Thyroid gland (tissue), 4 donors: ENCODE results near the gene ADGRB3. TPM values are rescaled to one million over a fixed set of nuclear protein-coding genes. Genes with fewer than 3 reads are reported as not detected.

Experiments
- DNase-seq, 2 donors: peaks; one replicate each; pipeline ENCODE4 v3.0.0-alpha.2; 2019
- H3K27ac ChIP-seq, 3 donors: fragments of 200-600 bp; sonication (generic); 1 replicate in 2 of 3; 2 replicates in 1 of 3; pipeline ENCODE4 v1.5.1; 2016 to 2019; ENCODE audit warnings: mild to moderate bottlenecking in 1 of 3, moderate library complexity in 1 of 3
- H3K27me3 ChIP-seq: fragments of 200-600 bp; sonication (generic); one replicate; pipeline ENCODE4 v1.5.1; 2019
- H3K36me3 ChIP-seq, 2 donors: fragments of 200-600 bp; sonication (generic); one replicate each; pipeline ENCODE4 v1.5.1; 2016 to 2019
- H3K4me1 ChIP-seq, 2 donors: fragments of 200-600 bp; sonication (generic); one replicate each; pipeline ENCODE4 v1.5.1; 2017 to 2019
- H3K4me3 ChIP-seq, 3 donors: fragments of 200-600 bp; sonication (generic); replicated peaks in 1 of 3; 1 replicate in 2 of 3; 2 replicates in 1 of 3; pipeline ENCODE4 v1.5.1; 2016; ENCODE audit warnings: mild to moderate bottlenecking in 1 of 3
- H3K9me3 ChIP-seq: fragments of 200-600 bp; sonication (generic); one replicate; pipeline ENCODE4 v1.5.1; 2017
- POLR2A ChIP-seq, 2 donors: fragments of 450-650 bp; IDR thresholded peaks; one replicate each; pipeline ENCODE4 v1.6.1; 2017; ENCODE audit warnings: antibody characterized with exemption in 2 of 2, mild to moderate bottlenecking in 2 of 2, moderate library complexity in 1 of 2
- WGBS, 2 donors: methylation state at CpG; one replicate each; pipeline ENCODE4 v1.1.5; 2017; 5-methylcytosine and 5-hydroxymethylcytosine counted together
- intact Hi-C: fragments of 100-400 bp; cut with DNase I; formaldehyde crosslinking; loops from one replicate; pipeline ENCODE4 v1.15.1; 2023
- total RNA-seq, 4 donors: library from RNA; depleted of rRNA; stranded (reverse); fragments of >200 nt; gene quantifications; one replicate each; pipeline ENCODE4 v1.2.3, GENCODE V29; 2016
- TF ChIP-seq, protein P1 (sequence below), 6 experiments: fragments of 200-600 bp in 3 of 6; fragments of 450-650 bp in 3 of 6; sonication (generic) in 3 of 6; IDR thresholded peaks; one replicate each; pipeline ENCODE4 v1.5.1; 2016 to 2019; ENCODE audit warnings: antibody characterized with exemption in 6 of 6, mild to moderate bottlenecking in 2 of 6, inconsistent platforms in 1 of 6, moderate library complexity in 1 of 6

Gene ADGRB3
- total RNA-seq, 4 donors from 2014 or later, result 0.45 to 3.0 (median 1.4) TPM

DNA sequence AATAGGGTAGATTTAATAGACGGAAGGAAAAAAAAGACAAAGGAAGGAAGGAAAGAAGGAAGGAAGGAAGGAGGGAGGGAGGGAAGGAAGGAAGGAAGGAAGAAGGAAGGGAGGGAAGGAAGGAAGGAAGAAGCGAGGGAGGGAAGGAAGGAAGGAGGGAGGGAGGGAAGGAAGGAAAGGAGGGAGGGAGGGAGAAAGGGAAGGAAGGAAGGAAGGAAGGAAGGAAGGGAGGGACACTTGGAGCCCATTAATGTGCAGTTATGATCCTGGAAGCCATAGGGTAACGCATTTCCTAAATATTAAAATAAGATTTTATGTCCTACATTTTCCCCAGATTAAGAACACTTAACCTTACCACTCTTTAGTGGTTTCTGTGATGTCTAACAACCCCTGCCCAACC, 465.7 kb downstream of the ADGRB3 start:
- 91% methylated on average over 2 of the region's 3 CpGs for WGBS, 2 donors
- Histone ChIP-seq H3K36me3 (no peaks in the 10 kb centered on the region), H3K27ac (no peak overlapping the region), H3K4me1 (no peaks in the 10 kb centered on the region), H3K27me3 (no peaks in the 10 kb centered on the region), H3K9me3 (no peaks in the 10 kb centered on the region), H3K4me3 (no peak overlapping the region)
- TF ChIP-seq, protein P1, sequence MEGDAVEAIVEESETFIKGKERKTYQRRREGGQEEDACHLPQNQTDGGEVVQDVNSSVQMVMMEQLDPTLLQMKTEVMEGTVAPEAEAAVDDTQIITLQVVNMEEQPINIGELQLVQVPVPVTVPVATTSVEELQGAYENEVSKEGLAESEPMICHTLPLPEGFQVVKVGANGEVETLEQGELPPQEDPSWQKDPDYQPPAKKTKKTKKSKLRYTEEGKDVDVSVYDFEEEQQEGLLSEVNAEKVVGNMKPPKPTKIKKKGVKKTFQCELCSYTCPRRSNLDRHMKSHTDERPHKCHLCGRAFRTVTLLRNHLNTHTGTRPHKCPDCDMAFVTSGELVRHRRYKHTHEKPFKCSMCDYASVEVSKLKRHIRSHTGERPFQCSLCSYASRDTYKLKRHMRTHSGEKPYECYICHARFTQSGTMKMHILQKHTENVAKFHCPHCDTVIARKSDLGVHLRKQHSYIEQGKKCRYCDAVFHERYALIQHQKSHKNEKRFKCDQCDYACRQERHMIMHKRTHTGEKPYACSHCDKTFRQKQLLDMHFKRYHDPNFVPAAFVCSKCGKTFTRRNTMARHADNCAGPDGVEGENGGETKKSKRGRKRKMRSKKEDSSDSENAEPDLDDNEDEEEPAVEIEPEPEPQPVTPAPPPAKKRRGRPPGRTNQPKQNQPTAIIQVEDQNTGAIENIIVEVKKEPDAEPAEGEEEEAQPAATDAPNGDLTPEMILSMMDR (IDR thresholded peaks at IDR 0.05), result no peak
- TF ChIP-seq POLR2A (IDR thresholded peaks at IDR 0.05), result no peak
- DNase-seq, result no peak
- intact Hi-C loops, result no loop called here

DNA sequence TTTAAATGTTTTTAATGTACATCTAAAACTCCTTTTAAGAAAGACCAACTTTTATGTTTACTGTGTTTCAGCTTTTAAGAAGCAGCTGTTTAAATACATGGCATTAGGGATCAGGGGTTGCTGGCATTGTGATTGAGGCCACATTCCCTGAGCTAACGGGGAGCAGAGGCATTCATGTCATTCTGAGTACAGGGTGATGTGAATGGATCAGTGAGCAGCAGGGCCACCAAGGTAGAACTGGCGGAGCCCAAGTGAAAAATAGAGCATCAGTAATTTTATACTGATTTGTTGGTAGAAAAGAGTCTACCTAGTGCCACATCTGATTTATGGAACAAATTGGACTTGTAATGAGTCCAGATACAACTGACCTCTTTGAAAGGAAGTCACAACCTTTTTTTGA, 467.3 kb downstream of the ADGRB3 start:
- intact Hi-C loops, result no loop called here
- no peak for DNase-seq
- TF ChIP-seq POLR2A (IDR thresholded peaks at IDR 0.05), result no peak
- TF ChIP-seq, protein P1 (IDR thresholded peaks at IDR 0.05), result no peak
- H3K36me3 ChIP-seq, result no peaks in the 10 kb centered on the region
- H3K4me1 ChIP-seq, result no peaks in the 10 kb centered on the region
- WGBS, 2 donors, result 60 to 67% methylated on average over 2 of the region's 2 CpGs
- no peaks in the 10 kb centered on the region for H3K9me3 ChIP-seq
- no peaks in the 10 kb centered on the region for H3K27me3 ChIP-seq
- H3K27ac ChIP-seq, result no peak overlapping the region
- no peak overlapping the region for H3K4me3 ChIP-seq

DNA sequence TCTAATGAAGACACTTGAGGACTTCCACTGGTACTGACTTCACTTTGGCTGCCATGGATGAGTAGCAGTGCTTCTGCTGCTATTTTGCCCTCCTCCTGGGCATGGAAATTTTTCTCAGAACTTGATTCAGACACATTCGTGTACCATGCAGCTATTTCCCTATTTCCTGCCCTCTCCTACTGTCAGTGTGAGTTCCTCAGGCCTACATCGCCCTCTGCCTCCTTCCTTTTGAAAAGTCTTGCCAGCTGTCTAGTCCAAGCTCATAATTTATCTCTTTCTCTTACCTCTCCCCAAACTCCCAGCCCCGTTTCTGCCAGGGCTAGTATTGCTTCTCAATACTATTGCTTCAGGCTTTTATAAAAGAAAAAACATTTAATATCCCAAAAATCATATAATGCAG, 470.2 kb downstream of the ADGRB3 start:
- 77% methylated on average over 3 of the region's 3 CpGs for WGBS, 2 donors
- H3K4me3 ChIP-seq, result no peak overlapping the region
- H3K27me3 ChIP-seq, result no peaks in the 10 kb centered on the region
- no peak overlapping the region for H3K27ac ChIP-seq
- no peaks in the 10 kb centered on the region for H3K9me3 ChIP-seq
- TF ChIP-seq POLR2A (IDR thresholded peaks at IDR 0.05), result no peak
- TF ChIP-seq, protein P1 (IDR thresholded peaks at IDR 0.05), result no peak
- intact Hi-C loops, result no loop called here
- no peaks in the 10 kb centered on the region for H3K4me1 ChIP-seq
- DNase-seq, result no peak
- no peaks in the 10 kb centered on the region for H3K36me3 ChIP-seq

DNA sequence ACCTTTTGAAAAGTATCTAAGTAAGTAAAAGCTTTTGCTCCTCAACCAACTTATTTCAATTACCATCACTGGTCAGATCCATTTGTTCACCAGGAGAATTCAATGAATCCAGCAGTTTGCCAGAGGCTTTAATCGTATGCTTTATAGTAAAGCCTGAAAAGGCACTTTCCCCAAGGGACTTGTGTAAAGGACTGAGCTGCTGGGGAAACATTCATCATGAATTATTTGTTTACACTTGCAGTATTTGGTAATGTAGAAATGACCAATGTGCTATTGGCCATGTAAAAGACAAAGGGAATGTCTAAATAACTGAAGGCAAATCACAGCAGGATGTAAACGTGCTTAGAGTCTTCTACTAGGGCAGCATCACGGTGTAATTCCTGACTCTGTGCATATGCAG, 471.4 kb downstream of the ADGRB3 start:
- H3K4me1 ChIP-seq, result no peaks in the 10 kb centered on the region
- DNase-seq, result no peak
- H3K4me3 ChIP-seq, result no peak overlapping the region
- no peaks in the 10 kb centered on the region for H3K9me3 ChIP-seq
- 67 to 71% methylated on average over 3 of the region's 3 CpGs for WGBS, 2 donors
- H3K36me3 ChIP-seq, result no peaks in the 10 kb centered on the region
- H3K27ac ChIP-seq, result no peak overlapping the region
- TF ChIP-seq, protein P1 (IDR thresholded peaks at IDR 0.05), result no peak
- TF ChIP-seq POLR2A (IDR thresholded peaks at IDR 0.05), result no peak
- intact Hi-C loops, result no loop called here
- H3K27me3 ChIP-seq, result no peaks in the 10 kb centered on the region

DNA sequence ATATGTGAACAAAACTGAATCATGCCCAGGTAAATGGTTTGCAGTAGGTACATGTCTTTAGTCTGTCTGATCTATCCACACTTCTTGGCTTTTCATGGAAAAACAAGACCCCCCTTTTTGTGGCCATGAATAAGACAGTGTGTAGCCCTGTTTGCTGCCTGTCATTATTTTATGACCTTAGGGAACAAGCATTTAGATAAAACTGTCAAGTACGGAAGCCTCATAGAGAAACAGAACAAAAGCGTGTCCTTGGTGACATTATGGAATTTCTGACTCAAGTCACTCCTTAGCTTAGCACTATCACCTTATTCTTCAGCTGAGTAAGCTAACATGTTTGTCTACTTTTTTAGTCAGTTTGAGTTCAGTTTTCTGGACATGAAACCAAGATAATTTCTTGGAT, 476.2 kb downstream of the ADGRB3 start:
- Histone ChIP-seq H3K27ac (no peak overlapping the region), H3K4me1 (no peaks in the 10 kb centered on the region), H3K27me3 (no peaks in the 10 kb centered on the region), H3K4me3 (no peak overlapping the region), H3K36me3 (no peaks in the 10 kb centered on the region), H3K9me3 (no peaks in the 10 kb centered on the region)
- intact Hi-C loops, result no loop called here
- DNase-seq, result no peak
- 79 to 86% methylated on average over 2 of the region's 2 CpGs for WGBS, 2 donors
- TF ChIP-seq, protein P1 (IDR thresholded peaks at IDR 0.05), result no peak
- no peak for TF ChIP-seq POLR2A (IDR thresholded peaks at IDR 0.05)
